Peyer's patch (tissue), 4 donors: ENCODE measurements around the gene DCLK2. TPM values are rescaled to one million over a fixed set of nuclear protein-coding genes. Genes with fewer than 3 reads are reported as not detected.

Experiments
- DNase-seq, 3 donors: peaks; one replicate each; pipeline ENCODE4 v3.0.0-alpha.2; 2017 to 2019
- H3K27ac ChIP-seq, 4 donors: fragments of 200-600 bp; sonication (generic); one replicate each; pipeline ENCODE4 v1.5.1; 2016 to 2019
- H3K27me3 ChIP-seq, 2 donors: fragments of 200-600 bp; sonication (generic); one replicate each; pipeline ENCODE4 v1.5.1; 2019
- H3K36me3 ChIP-seq, 3 donors: fragments of 200-600 bp; sonication (generic); one replicate each; pipeline ENCODE4 v1.5.1; 2016 to 2019
- H3K4me1 ChIP-seq, 4 donors: fragments of 200-600 bp; sonication (generic); one replicate each; pipeline ENCODE4 v1.5.1; 2016 to 2019
- H3K4me3 ChIP-seq, 4 donors: fragments of 200-600 bp; sonication (generic); 1 replicate in 3 of 4; 2 replicates in 1 of 4; pipeline ENCODE4 v1.5.1; 2016 to 2019; ENCODE audit warnings: mild to moderate bottlenecking in 1 of 4
- H3K9me3 ChIP-seq, 4 donors: fragments of 200-600 bp; sonication (generic); one replicate each; pipeline ENCODE4 v1.5.1; 2016 to 2019; ENCODE audit warnings: mild to moderate bottlenecking in 1 of 4
- CTCF ChIP-seq, 6 experiments: fragments of 450-650 bp in 4 of 6; fragments of 200-600 bp in 2 of 6; sonication (generic) in 1 of 6; IDR thresholded peaks; one replicate each; pipeline ENCODE4 v1.5.1; 2017 to 2019; ENCODE audit warnings: antibody characterized with exemption in 6 of 6, mild to moderate bottlenecking in 3 of 6, moderate library complexity in 1 of 6
- POLR2A ChIP-seq, 2 donors: fragments of 450-650 bp; IDR thresholded peaks; one replicate each; pipeline ENCODE4 v1.5.1; 2017; ENCODE audit warnings: antibody characterized with exemption in 2 of 2, mild to moderate bottlenecking in 2 of 2, moderate library complexity in 2 of 2
- total RNA-seq, 4 donors: library from RNA; depleted of rRNA; stranded (reverse); fragments of >200 nt; gene quantifications; one replicate each; pipeline ENCODE4 v1.1.0, GENCODE V29; 2016

Gene DCLK2
- total RNA-seq, 4 donors from 2014 or later: 2.1 to 12.4 (median 3.1) TPM

DNA sequence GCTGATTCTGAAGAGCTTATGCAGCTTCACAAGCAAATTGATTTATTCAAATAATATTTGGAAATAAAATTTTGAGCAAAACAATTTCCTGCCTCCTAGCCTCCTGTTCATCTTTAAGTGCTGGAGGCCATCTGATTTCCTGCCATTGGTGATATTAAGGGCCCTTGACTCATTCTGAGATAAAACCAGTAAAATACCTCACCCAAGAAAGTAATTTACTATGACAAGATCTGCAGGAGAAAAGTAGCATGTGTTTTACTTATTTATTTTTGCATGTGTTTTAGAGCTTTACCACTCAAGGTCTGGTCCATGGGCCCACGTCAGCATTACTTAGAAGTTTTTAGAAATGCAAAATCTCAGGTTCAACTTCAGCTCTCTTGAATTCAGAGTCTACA, 67.7 kb downstream of the DCLK2 start:
- Histone ChIP-seq H3K4me3 (no peak overlapping the region), H3K4me1 (no peaks in the 10 kb centered on the region), H3K9me3 (no peaks in the 10 kb centered on the region), H3K27ac (no peak overlapping the region), H3K36me3 (no peaks in the 10 kb centered on the region), H3K27me3 (no peaks in the 10 kb centered on the region)
- TF ChIP-seq POLR2A (IDR thresholded peaks at IDR 0.05) (no peak), CTCF (IDR thresholded peaks at IDR 0.05) (no peak)
- DNase-seq: no peak

- H3K36me3 ChIP-seq: no peaks in the 10 kb centered on the region
- H3K4me3 ChIP-seq: no peak overlapping the region
- no peak overlapping the region for H3K27ac ChIP-seq
- TF ChIP-seq CTCF (IDR thresholded peaks at IDR 0.05): no peak
- TF ChIP-seq POLR2A (IDR thresholded peaks at IDR 0.05): no peak
- no peak for DNase-seq
- no peaks in the 10 kb centered on the region for H3K9me3 ChIP-seq
- no peaks in the 10 kb centered on the region for H3K27me3 ChIP-seq
- H3K4me1 ChIP-seq: no peaks in the 10 kb centered on the region
These were observed 71.1 kb downstream of the DCLK2 start for GRCh38 chr4:150149381-150149780.

DNA sequence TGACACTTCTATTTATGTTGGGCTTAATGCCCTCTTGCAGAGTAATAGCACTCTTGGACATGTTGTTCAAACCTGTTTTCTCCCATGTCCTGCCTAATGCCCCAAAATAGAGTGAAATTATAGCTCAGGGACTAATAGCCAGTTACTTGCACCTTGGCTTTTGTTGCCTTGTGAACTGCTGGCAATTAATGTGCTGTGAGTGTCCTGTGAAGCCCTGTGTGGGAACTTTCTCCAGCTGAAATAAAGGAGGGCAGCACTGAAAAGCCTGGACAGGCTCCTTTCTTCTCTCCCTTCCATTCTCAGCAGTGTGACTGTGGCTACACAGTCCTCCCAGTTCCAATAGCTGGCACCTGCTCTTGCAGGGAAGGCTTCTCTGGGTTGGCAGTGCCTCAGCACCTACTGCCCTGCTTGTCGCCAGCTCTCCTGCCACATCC, 72.4 kb downstream of the DCLK2 start:
- Histone ChIP-seq H3K4me1 (no peaks in the 10 kb centered on the region), H3K27ac (no peak overlapping the region), H3K27me3 (no peaks in the 10 kb centered on the region), H3K36me3 (no peaks in the 10 kb centered on the region), H3K9me3 (no peaks in the 10 kb centered on the region), H3K4me3 (no peak overlapping the region)
- TF ChIP-seq CTCF (IDR thresholded peaks at IDR 0.05) (no peak), POLR2A (IDR thresholded peaks at IDR 0.05) (no peak)
- DNase-seq: no peak

DNA sequence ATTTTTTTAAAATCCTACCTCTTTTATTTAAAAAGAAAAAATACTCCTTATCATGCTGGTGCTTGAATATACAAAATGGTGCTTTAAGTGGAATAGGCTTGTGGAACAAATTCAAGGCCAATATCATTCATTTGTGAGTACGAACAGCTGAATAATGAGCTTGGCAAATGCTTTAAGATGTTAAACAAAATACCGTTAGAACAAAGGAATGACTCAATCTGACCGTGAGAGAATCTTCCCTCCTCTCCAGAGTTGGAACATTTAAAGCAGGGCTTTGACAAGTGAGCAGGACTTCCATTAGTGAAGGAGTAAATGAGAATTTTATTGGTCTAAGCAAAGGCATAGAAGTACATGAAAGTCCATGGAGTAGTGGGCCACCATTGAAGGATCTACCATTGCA, 74.5 kb downstream of the DCLK2 start:
- TF ChIP-seq POLR2A (IDR thresholded peaks at IDR 0.05) (no peak), CTCF (IDR thresholded peaks at IDR 0.05) (no peak)
- H3K9me3 ChIP-seq: no peaks in the 10 kb centered on the region
- no peak for DNase-seq
- H3K4me3 ChIP-seq: no peak overlapping the region
- no peaks in the 10 kb centered on the region for H3K4me1 ChIP-seq
- H3K27ac ChIP-seq: no peak overlapping the region
- no peaks in the 10 kb centered on the region for H3K36me3 ChIP-seq
- no peaks in the 10 kb centered on the region for H3K27me3 ChIP-seq

- Histone ChIP-seq H3K27ac (no peak overlapping the region), H3K9me3 (no peaks in the 10 kb centered on the region), H3K4me1 (no peaks in the 10 kb centered on the region), H3K27me3 (no peaks in the 10 kb centered on the region), H3K36me3 (no peaks in the 10 kb centered on the region), H3K4me3 (no peak overlapping the region)
- no peak for DNase-seq
- TF ChIP-seq POLR2A (IDR thresholded peaks at IDR 0.05): no peak
- TF ChIP-seq CTCF (IDR thresholded peaks at IDR 0.05): no peak
These were observed 77.1 kb downstream of the DCLK2 start for GRCh38 chr4:150155391-150155790.

DNA sequence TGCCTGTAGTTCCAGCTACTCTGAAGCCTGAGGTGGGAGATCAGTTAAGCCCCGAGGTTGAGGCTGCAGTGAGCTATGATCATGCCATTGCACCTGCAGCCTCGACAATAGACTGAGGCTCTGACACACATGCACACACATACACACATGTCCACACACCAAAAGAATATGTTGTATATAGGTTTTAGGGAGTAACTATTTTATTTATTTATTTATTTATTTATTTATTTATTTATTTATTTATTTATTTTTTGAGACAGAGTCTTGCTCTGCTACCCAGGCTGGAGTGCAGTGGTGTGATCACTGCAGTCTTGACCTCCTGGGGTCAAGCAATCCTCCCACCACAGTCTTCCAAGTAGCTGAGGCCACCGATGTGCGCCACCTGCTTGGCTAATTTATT, 78.3 kb downstream of the DCLK2 start:
- TF ChIP-seq POLR2A (IDR thresholded peaks at IDR 0.05) (no peak), CTCF (IDR thresholded peaks at IDR 0.05) (no peak)
- Histone ChIP-seq H3K27me3 (no peaks in the 10 kb centered on the region), H3K36me3 (no peaks in the 10 kb centered on the region), H3K4me1 (no peaks in the 10 kb centered on the region), H3K4me3 (no peak overlapping the region), H3K27ac (no peak overlapping the region), H3K9me3 (no peaks in the 10 kb centered on the region)
- no peak for DNase-seq
